ENCODE results near the gene ILDR2.

GRCh38 chr1:166875302-166875733 is 100.0 kb downstream of the ILDR2 start:
- TF ChIP-seq CTCF (conservative IDR thresholded peaks at IDR 0.05; ENCODE audit: low read depth, low read length) (no peak), EZH2 (IDR thresholded peaks at IDR 0.05; ENCODE audit: borderline replicate concordance, low read depth, low read length, poor library complexity, severe bottlenecking) (no peak)

Data from A673 (cell line).